Measurements from ENCODE around the gene PIK3R5. TPM values are rescaled to one million over a fixed set of nuclear protein-coding genes. Genes with fewer than 3 reads are reported as not detected.

The PIK3R5 gene
- total and polyA plus RNA-seq, 7 donors = 0.20 to 2.9 (median 1.1) TPM

DNA sequence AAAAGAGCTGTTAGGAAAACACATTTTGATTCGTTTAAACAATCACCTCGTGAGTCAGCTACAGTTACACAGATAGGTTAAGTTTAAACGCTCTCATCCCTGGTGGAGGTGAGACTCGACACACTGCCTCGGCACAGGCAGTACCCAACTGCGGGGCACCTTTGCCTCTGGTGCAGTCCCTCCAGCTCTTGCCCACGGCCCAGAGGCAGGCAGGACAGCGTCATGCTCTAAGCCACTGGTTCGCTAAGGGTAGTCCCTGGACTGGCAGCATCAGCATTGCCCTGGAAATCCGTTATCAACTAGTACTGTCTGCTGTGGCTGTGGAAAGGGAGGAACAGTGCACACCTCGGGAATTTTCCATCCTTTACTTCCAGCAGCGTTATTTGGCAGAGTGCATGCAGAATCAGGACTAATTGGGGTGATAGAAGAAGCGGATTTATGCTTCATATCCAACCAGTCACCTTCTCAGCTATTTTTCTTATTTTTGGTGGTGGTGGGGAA, 94.4 kb downstream of the PIK3R5 start:
- ATAC-seq = no peak
- DNase-seq = no peak
- Histone ChIP-seq H3K9me3 (no peaks in the 10 kb centered on the region), H3K27me3 (ENCODE audit: insufficient read depth in 3 of 3, low read length in 2 of 3) (peaks cover 0 to 4% (median 0%) of the 10 kb centered on the region in 3 donors), H3K4me1 (no peaks in the 10 kb centered on the region), H3K36me3 (ENCODE audit: insufficient read depth in 1 of 2, low read depth in 1 of 2) (no peaks in the 10 kb centered on the region), H3K4me3 (no peak overlapping the region), H3K27ac (no peak overlapping the region)
- intact Hi-C loops (cut with DNase I) = no loop called here
- WGBS, 3 donors = 76 to 77% (median 77%) methylated on average over 13 of the region's 13 CpGs
- no peak for TF ChIP-seq CTCF (IDR thresholded peaks at IDR 0.05)

GRCh38 chr17:8870406-8871040, 95.0 kb downstream of the PIK3R5 start:
- Histone ChIP-seq H3K27ac (no peak overlapping the region), H3K27me3 (ENCODE audit: insufficient read depth in 3 of 3, low read length in 2 of 3) (peaks cover 0 to 4% (median 0%) of the 10 kb centered on the region in 3 donors), H3K4me1 (no peaks in the 10 kb centered on the region), H3K36me3 (ENCODE audit: insufficient read depth in 1 of 2, low read depth in 1 of 2) (no peaks in the 10 kb centered on the region), H3K9me3 (no peaks in the 10 kb centered on the region), H3K4me3 (no peak overlapping the region)
- DNase-seq (no peak), ATAC-seq (no peak)
- intact Hi-C loops (cut with DNase I) = no loop called here
- no peak for TF ChIP-seq CTCF (IDR thresholded peaks at IDR 0.05)
- 76 to 81% (median 77%) methylated on average over 13 of the region's 13 CpGs for WGBS, 3 donors

GRCh38 chr17:8869114-8869815, 96.2 kb downstream of the PIK3R5 start:
- intact Hi-C loops (cut with DNase I) = no loop called here
- Histone ChIP-seq H3K9me3 (no peaks in the 10 kb centered on the region), H3K4me3 (no peak overlapping the region), H3K4me1 (no peaks in the 10 kb centered on the region), H3K36me3 (ENCODE audit: insufficient read depth in 1 of 2, low read depth in 1 of 2) (no peaks in the 10 kb centered on the region), H3K27me3 (ENCODE audit: insufficient read depth in 3 of 3, low read length in 2 of 3) (peaks cover 0 to 2% (median 0%) of the 10 kb centered on the region in 3 donors), H3K27ac (no peak overlapping the region)
- no peak for DNase-seq
- no peak for ATAC-seq
- no peak for TF ChIP-seq CTCF (IDR thresholded peaks at IDR 0.05)
- WGBS, 3 donors = 64 to 68% (median 64%) methylated on average over 11 of the region's 11 CpGs

DNA sequence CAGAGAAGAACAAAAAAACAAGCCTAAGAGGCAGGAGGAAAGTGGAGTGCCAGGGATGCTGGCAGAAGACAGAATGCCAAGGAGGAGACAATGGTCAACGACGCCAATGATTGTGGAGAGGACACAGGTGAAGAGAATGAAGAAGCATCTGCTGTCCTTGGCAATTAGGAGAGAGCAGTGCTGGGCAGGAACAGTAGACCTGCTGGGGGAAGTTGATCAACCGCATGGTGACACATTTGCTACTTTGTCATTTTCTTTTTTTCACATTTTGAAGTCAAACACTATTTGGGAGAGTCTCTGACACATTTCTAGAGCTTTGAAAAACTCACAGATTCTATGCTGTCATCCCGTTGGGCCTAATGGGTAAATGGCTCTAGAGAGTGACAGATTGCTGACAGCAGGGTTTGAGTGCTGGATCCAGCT, 97.0 kb downstream of the PIK3R5 start:
- no peaks in the 10 kb centered on the region for H3K9me3 ChIP-seq
- no peaks in the 10 kb centered on the region for H3K36me3 ChIP-seq (ENCODE audit: insufficient read depth in 1 of 2, low read depth in 1 of 2)
- no peak for TF ChIP-seq CTCF (IDR thresholded peaks at IDR 0.05)
- intact Hi-C loops (cut with DNase I) = no loop called here
- H3K27me3 ChIP-seq (ENCODE audit: insufficient read depth in 3 of 3, low read length in 2 of 3) = no peaks in the 10 kb centered on the region
- H3K27ac ChIP-seq = no peak overlapping the region
- DNase-seq = no peak
- 68 to 79% (median 71%) methylated on average over 4 of the region's 4 CpGs for WGBS, 3 donors
- ATAC-seq = no peak
- no peak overlapping the region for H3K4me3 ChIP-seq
- H3K4me1 ChIP-seq = no peaks in the 10 kb centered on the region

Data from psoas muscle (tissue), 8 donors.